Stomach (tissue), 9 donors: Measurements from ENCODE around the gene IARS2. TPM values are rescaled to one million over a fixed set of nuclear protein-coding genes. Genes with fewer than 3 reads are reported as not detected.
A peak's percentile ranks its signal among the peaks of the same experiment; 100 is the strongest.

Experiments used
- DNase-seq, 2 donors: peaks; one replicate each; pipeline versions ENCODE4 v3.0.0 to v3.0.0-alpha.2; 2013 to 2019
- H3K27ac ChIP-seq, 5 donors: fragments of 200-600 bp in 4 of 5; sonication (generic) in 4 of 5; one replicate each; pipeline ENCODE4 v1.5.1; 2013 to 2019; ENCODE audit warnings: mild to moderate bottlenecking in 1 of 5, moderate library complexity in 1 of 5
- H3K27me3 ChIP-seq, 3 donors: fragments of 200-600 bp; sonication (generic); one replicate each; pipeline ENCODE4 v1.5.1; 2017 to 2019; ENCODE audit warnings: mixed run types in 1 of 3
- H3K36me3 ChIP-seq, 4 donors: fragments of 200-600 bp; sonication (generic); 1 replicate in 3 of 4; 2 replicates in 1 of 4; pipeline ENCODE4 v1.5.1; 2016 to 2019
- H3K4me1 ChIP-seq, 4 donors: fragments of 200-600 bp; sonication (generic); one replicate each; pipeline ENCODE4 v1.5.1; 2016 to 2019
- H3K4me3 ChIP-seq, 4 donors: fragments of 200-600 bp; sonication (generic) in 3 of 4; one replicate each; pipeline ENCODE4 v1.5.1; 2016 to 2019; ENCODE audit warnings: mild to moderate bottlenecking in 1 of 4
- H3K9me3 ChIP-seq, 4 donors: fragments of 200-600 bp; sonication (generic); one replicate each; pipeline ENCODE4 v1.5.1; 2016 to 2019
- CTCF ChIP-seq, 7 experiments: fragments of 450-650 bp in 4 of 7; fragments of 200-600 bp in 3 of 7; sonication (generic) in 3 of 7; IDR thresholded peaks; one replicate each; pipeline ENCODE4 v1.5.1; 2016 to 2019; ENCODE audit warnings: antibody characterized with exemption in 7 of 7, control low read depth in 2 of 7, mild to moderate bottlenecking in 1 of 7
- EP300 ChIP-seq: sonication (generic); formaldehyde crosslinking; IDR thresholded peaks from one replicate; pipeline ENCODE4 v1.6.1; 2017; ENCODE audit warnings: antibody characterized with exemption
- POLR2A ChIP-seq, 4 donors: fragments of 450-650 bp; IDR thresholded peaks; one replicate each; pipeline ENCODE4 v1.6.1; 2016; ENCODE audit warnings: antibody characterized with exemption in 4 of 4, control low read depth in 2 of 4, mild to moderate bottlenecking in 1 of 4, moderate library complexity in 1 of 4
- POLR2AphosphoS5 ChIP-seq, 3 donors: sonication (generic); formaldehyde crosslinking; IDR thresholded peaks; one replicate each; pipeline ENCODE4 v1.6.1; 2016; ENCODE audit warnings: antibody characterized with exemption in 3 of 3
- WGBS, 5 donors: extraction: QIAGEN DNeasy Blood & Tissue Kit in 3 of 5; methylation state at CpG; one replicate each; pipeline versions ENCODE4 v1.1.5 to v1.1.7; 2013 to 2018; 5-methylcytosine and 5-hydroxymethylcytosine counted together
- intact Hi-C: fragments of 100-400 bp; cut with DNase I; formaldehyde crosslinking; loops from one replicate; pipeline ENCODE4 v1.15.1; 2023; ENCODE audit warnings: low total_unique reads
- polyA plus RNA-seq, 3 donors: library from polyadenylated mRNA; stranded (reverse); fragments of 200-250 nt; gene quantifications; one replicate each; pipeline ENCODE4 v1.2.3, GENCODE V29; 2013
- total RNA-seq, 5 donors: library from RNA; depleted of rRNA; stranded (reverse); fragments of >200 nt; gene quantifications; one replicate each; pipeline versions ENCODE4 v1.1.0 to v1.2.3, GENCODE V29; 2014 to 2016
- donor health status: healthy with polysubstance abuse.
- donor health status: Bipolar disorder and iron deficiency.
- donor health status: healthy.

Gene IARS2
- total and polyA plus RNA-seq, 8 donors = 11.0 to 132 (median 35.3) TPM

GRCh38 chr1:220046052-220046930 is 47.6 kb upstream of the IARS2 start, which contains the start of gene EPRS1:
TSS of gene EPRS1 (minus strand) at chr1:220046505. CDS start at chr1:220046388, 117 bp downstream.
- peak within 1 kb of the TSS; percentile 79 to 90 (median 88) for H3K4me3 ChIP-seq
- DNase-seq = peak; percentile 94 to 99
- WGBS, 5 donors = 0% methylated on average over 37 to 71 of the region's 71 CpGs
- intact Hi-C loops = loop anchor here (5.0 kb wide), 1 partner anchor 41 kb away; the partner anchor contains the start of gene BPNT1
- H3K27me3 ChIP-seq = no peaks in the 10 kb centered on the region
- peak in 1 of 4 donors; percentile 9 for TF ChIP-seq POLR2A (IDR thresholded peaks at IDR 0.05)
- TF ChIP-seq POLR2AphosphoS5 (IDR thresholded peaks at IDR 0.05) = peak; percentile 90 to 99 (median 97)
- TF ChIP-seq CTCF (IDR thresholded peaks at IDR 0.05) = peak in 5 of 7 experiments; percentile 75 to 92 (median 86)
- TF ChIP-seq EP300 = no peak
- H3K4me1 ChIP-seq = peaks cover 0 to 34% (median 25%) of the 10 kb centered on the region in 4 donors
- H3K9me3 ChIP-seq = no peaks in the 10 kb centered on the region
- H3K36me3 ChIP-seq = peaks cover 0 to 11% (median 7%) of the 10 kb centered on the region in 4 donors
- H3K27ac ChIP-seq = peak within 1 kb of the TSS; percentile 86 to 93 (median 89)

GRCh38 chr1:220056374-220056773 is 37.6 kb upstream of the IARS2 start:
- Histone ChIP-seq H3K36me3 (peaks cover 0 to 57% (median 51%) of the 10 kb centered on the region in 4 donors), H3K4me1 (no peaks in the 10 kb centered on the region), H3K4me3 (no peak overlapping the region), H3K27me3 (no peaks in the 10 kb centered on the region), H3K27ac (no peak overlapping the region), H3K9me3 (no peaks in the 10 kb centered on the region)
- 83 to 100% (median 94%) methylated on average over 1 of the region's 1 CpG for WGBS, 5 donors
- no peak for DNase-seq
- intact Hi-C loops = no loop called here
- TF ChIP-seq POLR2AphosphoS5 (IDR thresholded peaks at IDR 0.05) (no peak), POLR2A (IDR thresholded peaks at IDR 0.05) (no peak), EP300 (no peak), CTCF (IDR thresholded peaks at IDR 0.05) (no peak)

- 94 to 97% (median 96%) methylated on average over 3 of the region's 3 CpGs for WGBS, 5 donors
- intact Hi-C loops = no loop called here
- Histone ChIP-seq H3K4me3 (no peak overlapping the region), H3K9me3 (no peaks in the 10 kb centered on the region), H3K27me3 (no peaks in the 10 kb centered on the region), H3K36me3 (peaks cover 13 to 94% (median 90%) of the 10 kb centered on the region in 4 donors), H3K27ac (no peak overlapping the region), H3K4me1 (no peaks in the 10 kb centered on the region)
- no peak for DNase-seq
- TF ChIP-seq POLR2A (IDR thresholded peaks at IDR 0.05) (no peak), EP300 (no peak), POLR2AphosphoS5 (IDR thresholded peaks at IDR 0.05) (no peak), CTCF (IDR thresholded peaks at IDR 0.05) (no peak)
These were observed 33.1 kb upstream of the IARS2 start for GRCh38 chr1:220060876-220061275.

- 93 to 98% (median 97%) methylated on average over 6 of the region's 6 CpGs for WGBS, 5 donors
- Histone ChIP-seq H3K27me3 (no peaks in the 10 kb centered on the region), H3K4me1 (no peaks in the 10 kb centered on the region), H3K27ac (no peak overlapping the region), H3K4me3 (no peak overlapping the region), H3K9me3 (no peaks in the 10 kb centered on the region), H3K36me3 (peaks cover 13 to 96% (median 93%) of the 10 kb centered on the region in 4 donors)
- intact Hi-C loops = no loop called here
- TF ChIP-seq EP300 (no peak), POLR2A (IDR thresholded peaks at IDR 0.05) (no peak), POLR2AphosphoS5 (IDR thresholded peaks at IDR 0.05) (no peak), CTCF (IDR thresholded peaks at IDR 0.05) (no peak)
- no peak for DNase-seq
These were observed 31.3 kb upstream of the IARS2 start for GRCh38 chr1:220062629-220063028.
